H1 (cell line): ENCODE measurements around the gene LAPTM4A. TPM values are rescaled to one million over a fixed set of nuclear protein-coding genes. Genes with fewer than 3 reads are reported as not detected.

Experiments used
- CTCF ChIA-PET: fragments of 300-600 bp; sonication (Branson Sonifier 250); formaldehyde crosslinking; loops from one replicate; lab custom pipeline; 2021; ENCODE audit not compliant: partially characterized antibody; lab: Charles Lee
- POLR2A ChIA-PET: fragments of 300-600 bp; sonication (Branson Sonifier 250); formaldehyde crosslinking; loops from one replicate; lab custom pipeline; 2021; ENCODE audit warnings: inconsistent platforms; ENCODE audit not compliant: partially characterized antibody; lab: Charles Lee
- DNase-seq, 2 experiments: peaks; one replicate each; pipeline versions ENCODE4 v3.0.0 to v3.0.0-alpha.2; 2010 to 2022; ENCODE audit warnings: low spot score in 2 of 2, low read depth in 1 of 2, mixed read lengths in 1 of 2
- FAIRE-seq: peaks from 2 replicates; lab custom pipeline; 2011; peaks lifted over from hg19 to GRCh38; lab: Jason Lieb, UNC
- H2AFZ ChIP-seq: 2 replicates; pipeline ENCODE4 v1.8.1; 2012; ENCODE audit warnings: low read length, inconsistent platforms
- H2AK5ac ChIP-seq: 2 replicates; pipeline ENCODE4 v1.6.1; 2013; ENCODE audit warnings: low read depth, low read length
- H2BK120ac ChIP-seq: replicated peaks from 2 replicates; pipeline ENCODE3; 2013; ENCODE audit warnings: low read depth, low read length, inconsistent platforms
- H2BK12ac ChIP-seq: 2 replicates; pipeline ENCODE4 v1.6.1; 2013; ENCODE audit warnings: low read depth, low read length
- H2BK15ac ChIP-seq: 2 replicates; pipeline ENCODE4 v1.6.1; 2013; ENCODE audit warnings: low read length
- H2BK20ac ChIP-seq: 2 replicates; pipeline ENCODE4 v1.6.1; 2013; ENCODE audit warnings: low read length
- H2BK5ac ChIP-seq: 2 replicates; pipeline ENCODE4 v1.6.1; 2013; ENCODE audit warnings: low read depth, low read length
- H3K14ac ChIP-seq: 2 replicates; pipeline ENCODE4 v1.6.1; 2013; ENCODE audit warnings: inconsistent platforms; ENCODE audit not compliant: insufficient read length
- H3K18ac ChIP-seq: 2 replicates; pipeline ENCODE4 v1.6.1; 2013; ENCODE audit warnings: low read length; ENCODE audit errors: extremely low read depth
- H3K23ac ChIP-seq: 2 replicates; pipeline ENCODE4 v1.6.1; 2013; ENCODE audit warnings: inconsistent platforms; ENCODE audit not compliant: insufficient read length
- H3K23me2 ChIP-seq: 2 replicates; pipeline ENCODE4 v1.6.1; 2013; ENCODE audit warnings: low read depth, low read length
- H3K27ac ChIP-seq: 2 replicates; pipeline ENCODE4 v1.6.1; 2011; ENCODE audit warnings: low read depth, low read length, inconsistent platforms
- H3K27me3 ChIP-seq, 4 experiments: replicated peaks in 1 of 4; 1 replicate in 1 of 4; 2 replicates in 3 of 4; pipeline versions ENCODE4 v1.6.1 to v1.8.1; 2011 to 2013; ENCODE audit warnings: low read length in 3 of 4, mild to moderate bottlenecking in 3 of 4, inconsistent platforms in 2 of 4, mixed read lengths in 2 of 4, moderate library complexity in 1 of 4; ENCODE audit not compliant: control insufficient read depth in 3 of 4, insufficient read depth in 3 of 4; ENCODE audit errors: extremely low read depth in 1 of 4
- H3K36me3 ChIP-seq, 4 experiments: 2 replicates each; pipeline versions ENCODE4 v1.6.1 to v1.8.1; 2011 to 2013; ENCODE audit warnings: mild to moderate bottlenecking in 4 of 4, low read length in 3 of 4, moderate library complexity in 2 of 4, control low read depth in 1 of 4, inconsistent platforms in 1 of 4; ENCODE audit not compliant: insufficient read depth in 4 of 4, control insufficient read depth in 2 of 4
- H3K4ac ChIP-seq: replicated peaks from 2 replicates; pipeline ENCODE3; 2013; ENCODE audit warnings: low read length, low read depth, mixed read lengths, inconsistent platforms; ENCODE audit not compliant: insufficient read length
- H3K4me1 ChIP-seq, 4 experiments: replicated peaks in 1 of 4; 1 replicate in 1 of 4; 2 replicates in 3 of 4; pipeline versions ENCODE4 v1.6.1 to v1.8.1; 2011 to 2013; ENCODE audit warnings: low read length in 3 of 4, inconsistent platforms in 2 of 4, mixed read lengths in 1 of 4; ENCODE audit not compliant: insufficient read depth in 4 of 4, control insufficient read depth in 3 of 4
- H3K4me2 ChIP-seq, 2 experiments: 2 replicates each; pipeline versions ENCODE4 v1.6.1 to v1.8.1; 2011 to 2013; ENCODE audit warnings: low read depth in 2 of 2, low read length in 2 of 2, control low read depth in 1 of 2, inconsistent platforms in 1 of 2, mild to moderate bottlenecking in 1 of 2; ENCODE audit not compliant: insufficient read depth in 1 of 2
- H3K4me3 ChIP-seq, 4 experiments: fragments of 200-600, 300-600 bp in 1 of 4; sonication (generic), shearing (Covaris generic), sonication (Bioruptor Twin) in 1 of 4; 2 replicates each; pipeline versions ENCODE4 v1.5.1 to v1.8.1; 2011 to 2016; ENCODE audit warnings: low read length in 4 of 4, low read depth in 3 of 4, control low read depth in 2 of 4, inconsistent platforms in 2 of 4, mild to moderate bottlenecking in 2 of 4, mixed read lengths in 1 of 4, moderate library complexity in 1 of 4; ENCODE audit not compliant: insufficient read depth in 2 of 4; ENCODE audit errors: extremely low read depth in 1 of 4
- H3K56ac ChIP-seq: replicated peaks from 2 replicates; pipeline ENCODE3; 2013; ENCODE audit warnings: low read depth, mild to moderate bottlenecking, mixed read lengths, low read length, inconsistent platforms; ENCODE audit not compliant: insufficient read length
- H3K79me1 ChIP-seq: 2 replicates; pipeline ENCODE4 v1.6.1; 2013; ENCODE audit warnings: low read depth, low read length, control low read depth
- H3K79me2 ChIP-seq, 2 experiments: 2 replicates each; pipeline versions ENCODE4 v1.6.1 to v1.8.1; 2012 to 2013; ENCODE audit warnings: low read length in 2 of 2, mild to moderate bottlenecking in 2 of 2, inconsistent platforms in 1 of 2; ENCODE audit not compliant: insufficient read depth in 2 of 2, control insufficient read depth in 1 of 2
- H3K9ac ChIP-seq, 4 experiments: replicated peaks in 1 of 4; 1 replicate in 1 of 4; 2 replicates in 3 of 4; pipeline versions ENCODE4 v1.6.1 to v1.8.1; 2011 to 2013; ENCODE audit warnings: low read depth in 3 of 4, low read length in 3 of 4, control low read depth in 2 of 4, mild to moderate bottlenecking in 2 of 4, moderate library complexity in 2 of 4, inconsistent platforms in 1 of 4; ENCODE audit errors: extremely low read depth in 1 of 4
- H3K9me3 ChIP-seq, 2 experiments: 2 replicates each; pipeline versions ENCODE4 v1.6.1 to v1.8.1; 2012 to 2013; ENCODE audit warnings: mild to moderate bottlenecking in 2 of 2, moderate library complexity in 2 of 2, control low read depth in 1 of 2, inconsistent platforms in 1 of 2, low read depth in 1 of 2, low read length in 1 of 2, mixed read lengths in 1 of 2; ENCODE audit not compliant: insufficient read depth in 2 of 2
- H4K20me1 ChIP-seq, 2 experiments: replicated peaks in 1 of 2; 2 replicates each; pipeline versions ENCODE3 to v1.8.1; 2011 to 2013; ENCODE audit warnings: inconsistent platforms in 2 of 2, low read length in 2 of 2, mild to moderate bottlenecking in 1 of 2; ENCODE audit not compliant: insufficient read depth in 2 of 2, control insufficient read depth in 1 of 2
- H4K5ac ChIP-seq: 2 replicates; pipeline ENCODE4 v1.6.1; 2013; ENCODE audit warnings: low read length, low read depth, mixed read lengths, inconsistent platforms; ENCODE audit not compliant: insufficient read length
- H4K8ac ChIP-seq: 2 replicates; pipeline ENCODE4 v1.8.0; 2013; ENCODE audit warnings: mild to moderate bottlenecking, moderate library complexity, low read length, inconsistent platforms; ENCODE audit not compliant: insufficient read depth; ENCODE audit errors: extremely low read depth
- H4K91ac ChIP-seq: replicated peaks from 2 replicates; pipeline ENCODE3; 2013; ENCODE audit warnings: low read length, mixed read lengths, inconsistent platforms; ENCODE audit not compliant: insufficient read length
- CBX8 ChIP-seq: fragments of 300-800, 300-1000 bp; sonication (generic); IDR thresholded peaks from 2 replicates; pipeline ENCODE4 v1.7.1; 2016; ENCODE audit warnings: low read depth, low read length, borderline replicate concordance
- CTBP2 ChIP-seq: IDR thresholded peaks from 2 replicates; pipeline ENCODE4 v1.7.0; 2011; ENCODE audit warnings: borderline replicate concordance, mild to moderate bottlenecking, moderate library complexity, mixed read lengths, low read length; ENCODE audit not compliant: insufficient read depth, insufficient read length
- EZH2 ChIP-seq: fragments of 200-600 bp; sonication (generic); IDR thresholded peaks from 2 replicates; pipeline ENCODE4 v1.7.1; 2012; ENCODE audit warnings: low read depth, mild to moderate bottlenecking, moderate library complexity, low read length, inconsistent platforms; ENCODE audit not compliant: severe bottlenecking
- JUN ChIP-seq: IDR thresholded peaks from 2 replicates; pipeline ENCODE4 v1.6.1; 2011; ENCODE audit warnings: low read depth, mild to moderate bottlenecking, improper control_type of control experiment, low read length
- NRF1 ChIP-seq: IDR thresholded peaks from 2 replicates; pipeline ENCODE4 v1.6.1; 2011; ENCODE audit warnings: mild to moderate bottlenecking, low read depth, low read length, improper control_type of control experiment
- RAD21 ChIP-seq, 2 experiments: IDR thresholded peaks in 1 of 2; conservative IDR thresholded peaks in 1 of 2; 2 replicates each; pipeline ENCODE4 v1.6.1; 2011; ENCODE audit warnings: low read depth in 2 of 2, low read length in 2 of 2, improper control_type of control experiment in 1 of 2, inconsistent platforms in 1 of 2, mild to moderate bottlenecking in 1 of 2, moderate library complexity in 1 of 2
- SP1 ChIP-seq: IDR thresholded peaks from 2 replicates; pipeline ENCODE4 v1.6.1; 2011; ENCODE audit warnings: low read depth, low read length
- TAF1 ChIP-seq: IDR thresholded peaks from 2 replicates; pipeline ENCODE4 v1.6.1; 2011; ENCODE audit warnings: mild to moderate bottlenecking, low read depth, low read length
- WGBS, 2 experiments: shearing (Covaris generic) in 1 of 2; methylation state at CpG; one replicate each; pipeline versions ENCODE4 v1.1.6 to v1.1.7; 2013 to 2015; ENCODE audit warnings: low lambda C conversion rate in 2 of 2, mixed read lengths in 2 of 2, inconsistent platforms in 1 of 2, low coverage in 1 of 2, missing lambda C conversion rate in 1 of 2; ENCODE audit not compliant: insufficient replicate concordance in 2 of 2, insufficient coverage in 1 of 2, insufficient read length in 1 of 2; ENCODE audit errors: extremely low coverage in 1 of 2, missing lambda C conversion rate in 1 of 2; 5-methylcytosine and 5-hydroxymethylcytosine counted together
- polyA plus RNA-seq, 7 experiments: library from polyadenylated mRNA; depleted of rRNA in 3 of 7; stranded (reverse) in 5 of 7; unstranded in 2 of 7; fragments of >200 nt in 5 of 7; fragments of 200-250 nt in 2 of 7; gene quantifications; 1 replicate in 5 of 7; 2 replicates in 1 of 7; 4 replicates in 1 of 7; pipeline versions ENCODE4 v1.2.1 to v1.2.3, GENCODE V29; 2011 to 2013; ENCODE audit warnings: missing spikeins in 2 of 7, mixed read lengths in 2 of 7
- total RNA-seq: library from RNA; stranded (reverse); fragmentation: NEBNext Ultra II Directional; extraction: Animal tissue kit (Norgen Biotek cat#: 25700); gene quantifications from 2 replicates; pipeline ENCODE4 v1.2.1, GENCODE V29; 2021

The LAPTM4A gene
- total and polyA plus RNA-seq, 2 of the 8 experiments (the other 6 are each of a cell fraction or from before 2014, with no cell fraction given), result 193 to 419 TPM

DNA sequence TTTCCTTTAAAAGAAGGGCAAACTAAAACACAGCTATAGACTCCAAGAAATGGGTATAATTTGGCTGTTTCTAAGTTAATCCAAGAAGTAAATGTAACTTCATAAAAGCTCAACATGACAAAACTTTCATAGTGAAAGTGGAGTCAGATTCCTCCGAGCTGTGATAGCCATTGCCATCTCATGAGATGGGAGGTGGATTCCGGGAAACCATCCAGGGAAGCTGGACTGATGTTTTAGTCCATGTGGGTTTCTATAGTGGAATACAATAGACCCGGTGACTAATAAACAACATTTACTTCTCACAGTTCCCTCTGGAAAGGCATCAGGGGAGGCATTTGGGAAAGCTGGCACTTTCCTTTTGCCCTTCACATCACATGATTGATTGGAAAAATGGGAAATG, 10.0 kb upstream of the LAPTM4A start:
- H4K91ac ChIP-seq, result no peak overlapping the region
- H3K79me2 ChIP-seq, result no peaks in the 10 kb centered on the region
- H3K18ac ChIP-seq, result no peak overlapping the region
- FAIRE-seq (no peak), DNase-seq (no peak)
- H2AFZ ChIP-seq, result no peak overlapping the region
- no peak overlapping the region for H3K56ac ChIP-seq
- no peak overlapping the region for H3K14ac ChIP-seq
- no peaks in the 10 kb centered on the region for H3K4me1 ChIP-seq
- CTCF ChIA-PET, result interaction anchor here (0.9 to 3.6 kb wide), 4 partner anchors 9 to 46 kb away, joined by 3 to 19 read pairs (median 3); no protein-coding TSS in a partner anchor
- H4K8ac ChIP-seq, result no peak overlapping the region
- H2BK20ac ChIP-seq, result no peak overlapping the region
- H3K4ac ChIP-seq, result no peak overlapping the region
- H3K27me3 ChIP-seq, result no peaks in the 10 kb centered on the region
- H2BK120ac ChIP-seq, result no peak overlapping the region
- no peak overlapping the region for H2AK5ac ChIP-seq
- TF ChIP-seq CBX8 (no peak), TAF1 (no peak), NRF1 (no peak), RAD21 (IDR thresholded peaks at IDR 0.05 in 1 of 2, conservative IDR thresholded peaks at IDR 0.05 in 1 of 2; ENCODE audit: low read depth in 2 of 2, low read length in 2 of 2) (no peak), CTBP2 (no peak), SP1 (no peak), EZH2 (no peak), JUN (no peak)
- H3K23me2 ChIP-seq, result no peaks in the 10 kb centered on the region
- no peak overlapping the region for H4K5ac ChIP-seq
- 93% methylated on average over 3 of the region's 3 CpGs; no CpG with 5 or more reads in 1 of the 2 experiments for WGBS, 2 experiments
- no peak overlapping the region for H3K23ac ChIP-seq
- H3K4me3 ChIP-seq, result no peak overlapping the region
- H4K20me1 ChIP-seq, result no peaks in the 10 kb centered on the region
- H3K36me3 ChIP-seq, result no peaks in the 10 kb centered on the region
- H3K4me2 ChIP-seq, result no peak overlapping the region
- H2BK12ac ChIP-seq, result no peak overlapping the region
- no peak overlapping the region for H2BK15ac ChIP-seq
- no peak overlapping the region for H3K9ac ChIP-seq
- H3K9me3 ChIP-seq, result no peaks in the 10 kb centered on the region
- H3K79me1 ChIP-seq, result no peaks in the 10 kb centered on the region
- POLR2A ChIA-PET, result interaction anchor here (0.6 to 2.5 kb wide), 3 partner anchors 9 to 315 kb away, joined by 3 to 12 read pairs (median 4); partner anchors contain the start of gene LAPTM4A
- no peak overlapping the region for H3K27ac ChIP-seq
- no peak overlapping the region for H2BK5ac ChIP-seq
